ENCODE data around the gene RPS6KA5.

DNA sequence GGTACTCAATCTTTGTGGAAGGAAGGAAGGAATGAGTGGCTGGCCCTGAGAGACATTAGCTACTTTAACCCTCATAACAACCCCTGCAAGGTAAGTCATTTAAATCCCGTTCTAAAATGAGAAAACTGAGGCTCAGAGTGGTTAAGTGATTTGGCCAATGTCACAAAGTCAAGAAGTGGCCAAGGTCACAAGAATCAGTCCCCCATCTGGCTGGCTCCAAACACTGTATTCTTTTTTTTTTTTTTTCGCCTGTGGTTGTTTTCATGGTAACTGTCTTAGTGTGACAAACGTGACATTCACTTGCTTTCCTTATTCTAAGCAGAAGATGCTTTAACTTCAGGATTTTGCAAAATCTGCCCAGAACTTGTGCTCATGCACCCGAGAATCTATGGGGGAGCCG, 247.0 kb downstream of the RPS6KA5 start:
- no peak for TF ChIP-seq EZH2 (IDR thresholded peaks at IDR 0.05)
- TF ChIP-seq, protein P1, sequence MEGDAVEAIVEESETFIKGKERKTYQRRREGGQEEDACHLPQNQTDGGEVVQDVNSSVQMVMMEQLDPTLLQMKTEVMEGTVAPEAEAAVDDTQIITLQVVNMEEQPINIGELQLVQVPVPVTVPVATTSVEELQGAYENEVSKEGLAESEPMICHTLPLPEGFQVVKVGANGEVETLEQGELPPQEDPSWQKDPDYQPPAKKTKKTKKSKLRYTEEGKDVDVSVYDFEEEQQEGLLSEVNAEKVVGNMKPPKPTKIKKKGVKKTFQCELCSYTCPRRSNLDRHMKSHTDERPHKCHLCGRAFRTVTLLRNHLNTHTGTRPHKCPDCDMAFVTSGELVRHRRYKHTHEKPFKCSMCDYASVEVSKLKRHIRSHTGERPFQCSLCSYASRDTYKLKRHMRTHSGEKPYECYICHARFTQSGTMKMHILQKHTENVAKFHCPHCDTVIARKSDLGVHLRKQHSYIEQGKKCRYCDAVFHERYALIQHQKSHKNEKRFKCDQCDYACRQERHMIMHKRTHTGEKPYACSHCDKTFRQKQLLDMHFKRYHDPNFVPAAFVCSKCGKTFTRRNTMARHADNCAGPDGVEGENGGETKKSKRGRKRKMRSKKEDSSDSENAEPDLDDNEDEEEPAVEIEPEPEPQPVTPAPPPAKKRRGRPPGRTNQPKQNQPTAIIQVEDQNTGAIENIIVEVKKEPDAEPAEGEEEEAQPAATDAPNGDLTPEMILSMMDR (IDR thresholded peaks at IDR 0.05 in 2 of 3, conservative IDR thresholded peaks at IDR 0.05 in 1 of 3; ENCODE audit: borderline replicate concordance in 1 of 3, insufficient read depth in 1 of 3, low read depth in 2 of 3, low read length in 2 of 3) = no peak
- no peak for TF ChIP-seq POLR2AphosphoS5 (IDR thresholded peaks at IDR 0.05; ENCODE audit: low read depth, low read length)
- TF ChIP-seq, protein P2, sequence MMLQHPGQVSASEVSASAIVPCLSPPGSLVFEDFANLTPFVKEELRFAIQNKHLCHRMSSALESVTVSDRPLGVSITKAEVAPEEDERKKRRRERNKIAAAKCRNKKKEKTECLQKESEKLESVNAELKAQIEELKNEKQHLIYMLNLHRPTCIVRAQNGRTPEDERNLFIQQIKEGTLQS (IDR thresholded peaks at IDR 0.05) = no peak

All from HCT116 (cell line).